HepG2 (cell line): ENCODE results near the gene PSMD12.

Experiments
- HMGA1 ChIP-seq: sonication (generic); formaldehyde crosslinking; conservative IDR thresholded peaks from 2 replicates; pipeline ENCODE4 v1.4.0; 2020; ENCODE audit warnings: missing genetic modification reagents
- JUN ChIP-seq: sonication (generic); formaldehyde crosslinking; IDR thresholded peaks from 2 replicates; pipeline ENCODE4 v1.4.0; 2020; ENCODE audit warnings: mild to moderate bottlenecking, missing genetic modification reagents
- KDM1A ChIP-seq: IDR thresholded peaks from 2 replicates; pipeline ENCODE4 v1.6.1; 2016; ENCODE audit warnings: missing compliant biosample characterization
- MAFF ChIP-seq: IDR thresholded peaks from 2 replicates; pipeline ENCODE4 v1.6.1; 2011; ENCODE audit warnings: low read depth, low read length, improper control_type of control experiment
- MEIS1 ChIP-seq: sonication (generic); formaldehyde crosslinking; IDR thresholded peaks from 2 replicates; pipeline ENCODE4 v1.9.0; 2021; ENCODE audit warnings: mild to moderate bottlenecking, missing genetic modification reagents, moderate library complexity, borderline replicate concordance
- NBN ChIP-seq: fragments of 450-650 bp; conservative IDR thresholded peaks from 2 replicates; pipeline ENCODE4 v1.6.1; 2017
- NR2C2 ChIP-seq: sonication (generic); formaldehyde crosslinking; IDR thresholded peaks from 2 replicates; pipeline ENCODE4 v1.4.0; 2020; ENCODE audit warnings: missing genetic modification reagents, mild to moderate bottlenecking, moderate library complexity, borderline replicate concordance
- PHB2 ChIP-seq: fragments of 450-650 bp; IDR thresholded peaks from 2 replicates; pipeline ENCODE4 v1.6.1; 2018; ENCODE audit not compliant: partially characterized antibody
- TBP ChIP-seq: sonication (generic); formaldehyde crosslinking; IDR thresholded peaks from 2 replicates; pipeline ENCODE4 v1.5.0; 2020; ENCODE audit warnings: missing genetic modification reagents
- ZNF274 ChIP-seq: sonication (generic); formaldehyde crosslinking; IDR thresholded peaks from 2 replicates; pipeline ENCODE4 v1.5.1; 2020; ENCODE audit warnings: mild to moderate bottlenecking, missing genetic modification reagents
- TF ChIP-seq, protein P1 (sequence below): sonication (generic); formaldehyde crosslinking; IDR thresholded peaks from 2 replicates; pipeline ENCODE4 v1.5.0; 2020; ENCODE audit warnings: mild to moderate bottlenecking, missing genetic modification reagents, moderate library complexity
- TF ChIP-seq, protein P2 (sequence below): fragments of 450-650 bp; IDR thresholded peaks from 2 replicates; pipeline ENCODE4 v1.6.1; 2017

DNA sequence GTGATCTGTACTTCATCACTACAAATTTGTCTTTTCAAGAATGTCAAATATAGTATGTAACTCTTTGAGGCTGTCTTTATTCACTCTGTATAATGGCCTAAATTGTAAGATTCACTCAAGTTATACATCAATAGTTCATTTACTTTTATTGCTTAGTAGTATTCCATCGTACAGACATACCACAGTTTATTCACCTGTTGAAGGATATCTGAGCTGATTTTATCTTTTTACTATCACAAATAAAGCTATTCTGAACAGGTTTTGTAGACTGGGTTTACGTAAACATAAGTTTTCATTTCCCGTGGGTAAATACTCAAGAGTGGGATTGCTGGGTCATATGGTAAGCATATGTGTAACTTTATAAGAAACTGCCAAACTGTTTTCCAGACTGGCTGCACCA is 18.6 kb downstream of the PSMD12 start:
- TF ChIP-seq JUN (CRISPR knock-in tag), result no peak
- no peak for TF ChIP-seq MEIS1 (CRISPR knock-in tag)
- TF ChIP-seq NBN, result no peak
- TF ChIP-seq, protein P1, sequence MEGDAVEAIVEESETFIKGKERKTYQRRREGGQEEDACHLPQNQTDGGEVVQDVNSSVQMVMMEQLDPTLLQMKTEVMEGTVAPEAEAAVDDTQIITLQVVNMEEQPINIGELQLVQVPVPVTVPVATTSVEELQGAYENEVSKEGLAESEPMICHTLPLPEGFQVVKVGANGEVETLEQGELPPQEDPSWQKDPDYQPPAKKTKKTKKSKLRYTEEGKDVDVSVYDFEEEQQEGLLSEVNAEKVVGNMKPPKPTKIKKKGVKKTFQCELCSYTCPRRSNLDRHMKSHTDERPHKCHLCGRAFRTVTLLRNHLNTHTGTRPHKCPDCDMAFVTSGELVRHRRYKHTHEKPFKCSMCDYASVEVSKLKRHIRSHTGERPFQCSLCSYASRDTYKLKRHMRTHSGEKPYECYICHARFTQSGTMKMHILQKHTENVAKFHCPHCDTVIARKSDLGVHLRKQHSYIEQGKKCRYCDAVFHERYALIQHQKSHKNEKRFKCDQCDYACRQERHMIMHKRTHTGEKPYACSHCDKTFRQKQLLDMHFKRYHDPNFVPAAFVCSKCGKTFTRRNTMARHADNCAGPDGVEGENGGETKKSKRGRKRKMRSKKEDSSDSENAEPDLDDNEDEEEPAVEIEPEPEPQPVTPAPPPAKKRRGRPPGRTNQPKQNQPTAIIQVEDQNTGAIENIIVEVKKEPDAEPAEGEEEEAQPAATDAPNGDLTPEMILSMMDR (CRISPR knock-in tag), result no peak
- no peak for TF ChIP-seq PHB2
- TF ChIP-seq ZNF274 (CRISPR knock-in tag), result no peak
- no peak for TF ChIP-seq MAFF
- no peak for TF ChIP-seq NR2C2
- no peak for TF ChIP-seq HMGA1 (CRISPR knock-in tag)
- TF ChIP-seq KDM1A (CRISPR knock-in tag), result no peak
- TF ChIP-seq, protein P2, sequence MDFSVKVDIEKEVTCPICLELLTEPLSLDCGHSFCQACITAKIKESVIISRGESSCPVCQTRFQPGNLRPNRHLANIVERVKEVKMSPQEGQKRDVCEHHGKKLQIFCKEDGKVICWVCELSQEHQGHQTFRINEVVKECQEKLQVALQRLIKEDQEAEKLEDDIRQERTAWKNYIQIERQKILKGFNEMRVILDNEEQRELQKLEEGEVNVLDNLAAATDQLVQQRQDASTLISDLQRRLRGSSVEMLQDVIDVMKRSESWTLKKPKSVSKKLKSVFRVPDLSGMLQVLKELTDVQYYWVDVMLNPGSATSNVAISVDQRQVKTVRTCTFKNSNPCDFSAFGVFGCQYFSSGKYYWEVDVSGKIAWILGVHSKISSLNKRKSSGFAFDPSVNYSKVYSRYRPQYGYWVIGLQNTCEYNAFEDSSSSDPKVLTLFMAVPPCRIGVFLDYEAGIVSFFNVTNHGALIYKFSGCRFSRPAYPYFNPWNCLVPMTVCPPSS, result no peak
- no peak for TF ChIP-seq TBP (CRISPR knock-in tag)
